Activated CD4-positive, alpha-beta T cell treated with anti-CD3 and anti-CD28 coated beads, Interleukin-2, amount 50 U/mL, for 1 hour (primary cell): ENCODE measurements around the gene SH3TC2.
"Not testable (repeated sequence)": the region's sequence is repeated elsewhere in the genome, so short reads cannot be mapped to it uniquely, and the experiment has no call there.

Experiments used
- DNase-seq: peaks from one replicate; pipeline ENCODE4 v3.0.0-alpha.2; 2020

Gene SH3TC2

GRCh38 chr5:149063017-149063687 lies at the start of gene SH3TC2:
Gene SH3TC2 (minus strand): TSS chr5:149063062. CDS start chr5:149063022, 40 bp downstream.
- DNase-seq: no peak

- DNase-seq: no peak
Observed at GRCh38 chr5:149110406-149110805, 47.5 kb upstream of the SH3TC2 start.

- DNase-seq: no peak
Observed at GRCh38 chr5:149108651-149109280, 45.9 kb upstream of the SH3TC2 start.

- DNase-seq: no peak
Observed at GRCh38 chr5:149100331-149100730, 37.5 kb upstream of the SH3TC2 start.

- DNase-seq: no peak
Observed at GRCh38 chr5:149099920-149100319, 37.1 kb upstream of the SH3TC2 start.

GRCh38 chr5:149094996-149095395 lies 32.1 kb upstream of the SH3TC2 start:
- no peak for DNase-seq

- no peak for DNase-seq
Observed at GRCh38 chr5:149093625-149094024, 30.8 kb upstream of the SH3TC2 start.

GRCh38 chr5:149089796-149090195 lies 26.9 kb upstream of the SH3TC2 start:
- no peak for DNase-seq

GRCh38 chr5:149088686-149089085 lies 25.8 kb upstream of the SH3TC2 start:
- no peak for DNase-seq

- DNase-seq: no peak
Observed at GRCh38 chr5:149083846-149084245, 21.0 kb upstream of the SH3TC2 start.

- DNase-seq: no peak
Observed at GRCh38 chr5:149082271-149082670, 19.4 kb upstream of the SH3TC2 start.

- no peak for DNase-seq
Observed at GRCh38 chr5:149080294-149080693, 17.4 kb upstream of the SH3TC2 start.

GRCh38 chr5:149079883-149080282 lies 17.0 kb upstream of the SH3TC2 start:
- no peak for DNase-seq

- DNase-seq: not testable (repeated sequence)
Observed at GRCh38 chr5:149074071-149074470, 11.2 kb upstream of the SH3TC2 start.

- no peak for DNase-seq
Observed at GRCh38 chr5:149073213-149073612, 10.4 kb upstream of the SH3TC2 start.

- DNase-seq: no peak
Observed at GRCh38 chr5:149072791-149073190, 9.9 kb upstream of the SH3TC2 start.

GRCh38 chr5:149072376-149072775 lies 9.5 kb upstream of the SH3TC2 start:
- no peak for DNase-seq

- DNase-seq: no peak
Observed at GRCh38 chr5:149071756-149072155, 8.9 kb upstream of the SH3TC2 start.

- no peak for DNase-seq
Observed at GRCh38 chr5:149071216-149071615, 8.4 kb upstream of the SH3TC2 start.

GRCh38 chr5:149069711-149070110 lies 6.8 kb upstream of the SH3TC2 start:
- no peak for DNase-seq

GRCh38 chr5:149063896-149064478 lies 1.1 kb upstream of the SH3TC2 start:
- no peak for DNase-seq

- DNase-seq: no peak
Observed at GRCh38 chr5:149062371-149063016, 368 bp downstream of the SH3TC2 start.

GRCh38 chr5:149061341-149061740 lies 1.5 kb downstream of the SH3TC2 start:
- DNase-seq: no peak

GRCh38 chr5:149060325-149060724 lies 2.5 kb downstream of the SH3TC2 start:
- no peak for DNase-seq
